Suprapubic skin (tissue), 4 donors: ENCODE results near the gene JADE2. TPM values are rescaled to one million over a fixed set of nuclear protein-coding genes. Genes with fewer than 3 reads are reported as not detected.
A peak's percentile ranks its signal among the peaks of the same experiment; 100 is the strongest.

Experiments used
- DNase-seq, 2 donors: peaks; one replicate each; pipeline ENCODE4 v3.0.0-alpha.2; 2019; ENCODE audit warnings: low spot score in 2 of 2
- H3K27ac ChIP-seq: fragments of 200-600 bp; sonication (generic); one replicate; pipeline ENCODE4 v1.5.1; 2019
- H3K27me3 ChIP-seq: fragments of 200-600 bp; sonication (generic); one replicate; pipeline ENCODE4 v1.5.1; 2019
- H3K36me3 ChIP-seq: fragments of 200-600 bp; sonication (generic); one replicate; pipeline ENCODE4 v1.5.1; 2019
- H3K4me1 ChIP-seq: fragments of 200-600 bp; sonication (generic); one replicate; pipeline ENCODE4 v1.5.1; 2019
- H3K4me3 ChIP-seq: fragments of 200-600 bp; sonication (generic); one replicate; pipeline ENCODE4 v1.5.1; 2019; ENCODE audit warnings: mild to moderate bottlenecking
- H3K9me3 ChIP-seq: fragments of 200-600 bp; sonication (generic); one replicate; pipeline ENCODE4 v1.5.1; 2019
- EP300 ChIP-seq: sonication (generic); formaldehyde crosslinking; IDR thresholded peaks from one replicate; pipeline ENCODE4 v1.6.1; 2017; ENCODE audit warnings: antibody characterized with exemption
- POLR2A ChIP-seq, 2 donors: fragments of 450-650 bp; IDR thresholded peaks; one replicate each; pipeline ENCODE4 v1.6.1; 2017; ENCODE audit warnings: antibody characterized with exemption in 2 of 2, mild to moderate bottlenecking in 2 of 2, moderate library complexity in 2 of 2
- POLR2AphosphoS5 ChIP-seq, 3 donors: sonication (generic); formaldehyde crosslinking; IDR thresholded peaks; one replicate each; pipeline ENCODE4 v1.6.1; 2017; ENCODE audit warnings: antibody characterized with exemption in 3 of 3
- WGBS: methylation state at CpG from one replicate; pipeline ENCODE4 v1.1.5; 2018; 5-methylcytosine and 5-hydroxymethylcytosine counted together
- total RNA-seq, 4 donors: library from RNA; depleted of rRNA; stranded (reverse); fragments of >200 nt; gene quantifications; one replicate each; pipeline ENCODE4 v1.1.0, GENCODE V29; 2016
- TF ChIP-seq, protein P1 (sequence below), 2 donors: fragments of 200-600 bp in 1 of 2; fragments of 450-650 bp in 1 of 2; sonication (generic) in 1 of 2; IDR thresholded peaks; one replicate each; pipeline ENCODE4 v1.5.1; 2016 to 2019; ENCODE audit warnings: antibody characterized with exemption in 2 of 2, mild to moderate bottlenecking in 1 of 2, moderate library complexity in 1 of 2

JADE2 gene
- total RNA-seq, 4 donors from 2014 or later = 31.4 to 62.1 (median 56.6) TPM

DNA sequence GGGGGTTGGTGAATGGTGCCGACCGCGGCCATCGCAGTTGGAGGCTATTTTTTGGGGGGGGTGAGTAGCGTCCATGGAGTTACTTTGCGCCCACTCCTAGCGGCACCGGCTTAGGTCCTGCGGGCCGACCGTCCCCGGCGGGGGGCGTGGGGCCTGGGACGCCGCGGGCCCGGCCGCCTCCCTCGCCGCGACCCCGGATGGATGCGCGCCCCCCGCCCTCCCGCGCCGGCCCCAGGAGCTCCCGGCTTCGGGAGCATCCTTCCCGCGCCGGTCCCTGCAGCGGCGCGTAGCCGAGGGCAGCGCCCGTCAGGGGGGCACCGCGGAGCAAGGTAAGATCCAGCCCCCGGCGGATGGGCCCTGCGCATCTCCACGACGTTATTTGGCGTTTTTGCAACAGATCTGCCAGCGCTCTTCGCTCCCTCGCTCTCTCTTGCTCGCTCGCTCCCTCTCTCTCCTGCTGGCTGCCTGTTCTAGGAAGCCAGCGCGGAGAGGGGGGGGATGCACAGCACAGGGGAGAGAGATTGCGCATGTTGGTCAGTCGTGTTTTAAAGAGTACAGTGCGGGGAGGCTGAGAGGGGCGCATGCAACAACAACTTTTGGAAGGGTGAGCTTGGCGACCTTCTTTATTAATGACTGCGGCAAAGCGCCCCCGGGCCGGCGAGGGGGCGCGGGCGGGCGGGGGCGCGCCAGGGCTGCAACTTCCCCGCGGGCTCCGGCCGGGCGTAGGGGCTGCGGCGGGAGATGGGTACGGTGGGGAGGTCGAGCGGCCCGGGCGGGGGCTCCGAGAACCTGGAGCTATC is 413 bp downstream of the JADE2 start:
- TF ChIP-seq EP300 (no peak), POLR2AphosphoS5 (IDR thresholded peaks at IDR 0.05) (peak in 2 of 3 donors; percentile 38 to 80), POLR2A (IDR thresholded peaks at IDR 0.05) (no peak)
- peak overlapping the region; percentile 97 for H3K27ac ChIP-seq
- no peaks in the 10 kb centered on the region for H3K9me3 ChIP-seq
- no peaks in the 10 kb centered on the region for H3K27me3 ChIP-seq
- WGBS = 1% methylated on average over 32 of the region's 84 CpGs
- peak; percentile 87 to 88 for DNase-seq
- H3K36me3 ChIP-seq = no peaks in the 10 kb centered on the region
- H3K4me3 ChIP-seq = peak overlapping the region; percentile 91
- H3K4me1 ChIP-seq = peaks cover 44% of the 10 kb centered on the region

GRCh38 chr5:134526483-134527155 is 1.1 kb downstream of the JADE2 start:
- Histone ChIP-seq H3K4me3 (peak overlapping the region; percentile 91), H3K36me3 (no peaks in the 10 kb centered on the region), H3K27me3 (no peaks in the 10 kb centered on the region), H3K27ac (peak overlapping the region; percentile 97), H3K4me1 (peaks cover 50% of the 10 kb centered on the region), H3K9me3 (no peaks in the 10 kb centered on the region)
- DNase-seq = peak; percentile 90
- TF ChIP-seq POLR2AphosphoS5 (IDR thresholded peaks at IDR 0.05) = no peak
- TF ChIP-seq POLR2A (IDR thresholded peaks at IDR 0.05) = no peak
- TF ChIP-seq, protein P1, sequence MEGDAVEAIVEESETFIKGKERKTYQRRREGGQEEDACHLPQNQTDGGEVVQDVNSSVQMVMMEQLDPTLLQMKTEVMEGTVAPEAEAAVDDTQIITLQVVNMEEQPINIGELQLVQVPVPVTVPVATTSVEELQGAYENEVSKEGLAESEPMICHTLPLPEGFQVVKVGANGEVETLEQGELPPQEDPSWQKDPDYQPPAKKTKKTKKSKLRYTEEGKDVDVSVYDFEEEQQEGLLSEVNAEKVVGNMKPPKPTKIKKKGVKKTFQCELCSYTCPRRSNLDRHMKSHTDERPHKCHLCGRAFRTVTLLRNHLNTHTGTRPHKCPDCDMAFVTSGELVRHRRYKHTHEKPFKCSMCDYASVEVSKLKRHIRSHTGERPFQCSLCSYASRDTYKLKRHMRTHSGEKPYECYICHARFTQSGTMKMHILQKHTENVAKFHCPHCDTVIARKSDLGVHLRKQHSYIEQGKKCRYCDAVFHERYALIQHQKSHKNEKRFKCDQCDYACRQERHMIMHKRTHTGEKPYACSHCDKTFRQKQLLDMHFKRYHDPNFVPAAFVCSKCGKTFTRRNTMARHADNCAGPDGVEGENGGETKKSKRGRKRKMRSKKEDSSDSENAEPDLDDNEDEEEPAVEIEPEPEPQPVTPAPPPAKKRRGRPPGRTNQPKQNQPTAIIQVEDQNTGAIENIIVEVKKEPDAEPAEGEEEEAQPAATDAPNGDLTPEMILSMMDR (IDR thresholded peaks at IDR 0.05) = peak in 1 of 2 donors; percentile 44
- no peak for TF ChIP-seq EP300
- 1% methylated on average over 15 of the region's 61 CpGs for WGBS

DNA sequence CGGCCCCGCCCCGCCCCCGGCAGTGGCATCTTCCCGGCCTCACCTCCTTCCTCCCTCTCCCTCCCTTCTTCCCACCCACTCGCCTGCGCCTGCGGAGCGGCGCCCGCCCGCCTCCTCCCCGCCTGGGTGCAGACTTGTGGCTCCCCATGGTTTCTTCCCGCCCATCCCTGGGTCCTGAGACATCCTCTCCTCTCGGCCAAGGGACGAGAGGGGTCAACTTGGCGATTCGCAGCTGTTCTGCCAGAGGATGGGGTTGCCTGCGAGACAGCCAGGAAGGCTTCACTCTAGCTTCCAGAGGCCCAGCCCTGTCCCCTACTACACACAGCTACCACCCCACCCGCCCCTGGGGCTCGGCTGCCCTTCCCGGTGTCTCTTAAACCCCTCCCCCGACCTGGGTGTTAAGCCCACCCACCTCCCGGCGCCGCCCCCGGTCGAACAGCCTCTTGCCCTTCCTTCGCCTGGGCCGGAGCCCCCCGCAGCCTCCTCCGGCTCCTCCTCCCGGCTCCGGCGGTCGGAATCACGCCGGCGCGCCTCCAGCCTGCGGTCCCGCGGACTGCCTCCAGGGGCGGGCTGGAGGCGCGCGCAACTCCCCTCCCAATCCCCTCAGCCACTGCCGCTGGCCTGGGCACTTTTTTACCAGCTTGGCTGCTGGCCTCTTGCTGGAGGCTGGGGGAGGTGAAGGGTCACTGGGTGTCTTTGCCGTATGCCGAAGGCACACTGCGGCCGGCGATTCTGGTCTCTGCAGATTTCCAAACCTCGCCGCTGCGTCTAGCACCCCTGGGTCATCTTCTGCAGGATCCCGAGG is 1.9 kb downstream of the JADE2 start:
- peak overlapping the region; percentile 97 for H3K27ac ChIP-seq
- no peaks in the 10 kb centered on the region for H3K9me3 ChIP-seq
- H3K36me3 ChIP-seq = no peaks in the 10 kb centered on the region
- H3K27me3 ChIP-seq = no peaks in the 10 kb centered on the region
- TF ChIP-seq POLR2AphosphoS5 (IDR thresholded peaks at IDR 0.05) (peak in 1 of 3 donors; percentile 34), EP300 (no peak), POLR2A (IDR thresholded peaks at IDR 0.05) (no peak)
- TF ChIP-seq, protein P1 (IDR thresholded peaks at IDR 0.05) = peak; percentile 86 to 99
- peak overlapping the region; percentile 91 for H3K4me3 ChIP-seq
- peaks cover 53% of the 10 kb centered on the region for H3K4me1 ChIP-seq
- 1% methylated on average over 29 of the region's 57 CpGs for WGBS
- peak; percentile 91 to 95 for DNase-seq

DNA sequence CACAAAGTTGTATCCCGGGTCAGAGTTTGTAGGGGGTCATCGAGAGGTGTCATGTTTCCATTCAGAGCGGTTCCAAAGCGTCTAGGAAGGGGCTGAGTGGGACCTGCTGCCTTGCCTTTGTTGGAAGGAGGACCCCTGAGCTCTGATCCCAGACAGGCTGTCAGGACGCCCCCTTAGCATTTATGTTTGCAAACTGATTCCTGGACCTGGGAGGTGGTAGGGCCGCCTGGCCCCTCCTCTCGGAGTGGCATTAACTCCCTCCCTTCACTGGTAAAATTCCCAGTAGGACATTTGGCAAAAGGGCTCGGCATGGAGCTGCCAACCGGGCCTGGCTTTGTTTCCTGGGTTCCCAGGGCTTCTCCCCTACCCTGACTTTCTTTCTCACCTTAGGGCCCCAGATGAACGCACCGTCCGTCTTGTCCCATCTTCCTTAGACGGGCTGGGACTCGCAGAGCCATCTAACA is 2.5 kb downstream of the JADE2 start:
- peak overlapping the region; percentile 91 for H3K4me3 ChIP-seq
- peak overlapping the region; percentile 97 for H3K27ac ChIP-seq
- TF ChIP-seq EP300 (no peak), POLR2A (IDR thresholded peaks at IDR 0.05) (no peak), POLR2AphosphoS5 (IDR thresholded peaks at IDR 0.05) (no peak)
- TF ChIP-seq, protein P1 (IDR thresholded peaks at IDR 0.05) = no peak
- H3K9me3 ChIP-seq = no peaks in the 10 kb centered on the region
- no peaks in the 10 kb centered on the region for H3K27me3 ChIP-seq
- no peaks in the 10 kb centered on the region for H3K36me3 ChIP-seq
- 14% methylated on average over 14 of the region's 14 CpGs for whole genome bisulfite sequencing
- H3K4me1 ChIP-seq = peaks cover 57% of the 10 kb centered on the region
- no peak for DNase-seq

- DNase-seq = no peak
- Histone ChIP-seq H3K4me1 (peaks cover 59% of the 10 kb centered on the region), H3K27ac (no peak overlapping the region), H3K4me3 (peak overlapping the region; percentile 91), H3K9me3 (no peaks in the 10 kb centered on the region), H3K36me3 (no peaks in the 10 kb centered on the region), H3K27me3 (no peaks in the 10 kb centered on the region)
- TF ChIP-seq EP300 (no peak), POLR2AphosphoS5 (IDR thresholded peaks at IDR 0.05) (no peak), POLR2A (IDR thresholded peaks at IDR 0.05) (no peak)
- TF ChIP-seq, protein P1 (IDR thresholded peaks at IDR 0.05) = no peak
- WGBS = 65% methylated on average over 4 of the region's 4 CpGs
These were observed 3.1 kb downstream of the JADE2 start for GRCh38 chr5:134528556-134528955.
